Spleen (tissue), 11 donors: Measurements from ENCODE around the gene LY86. TPM values are rescaled to one million over a fixed set of nuclear protein-coding genes. Genes with fewer than 3 reads are reported as not detected.

Source experiments
- DNase-seq: peaks from one replicate; pipeline ENCODE4 v3.0.0-alpha.2; 2020
- H3K27ac ChIP-seq, 8 donors: fragments of 200-600 bp; sonication (generic) in 7 of 8; 1 replicate in 4 of 8; 2 replicates in 4 of 8; pipeline versions ENCODE4 v1.5.0 to v1.8.0; 2016 to 2021; ENCODE audit warnings: inconsistent platforms in 4 of 8, mild to moderate bottlenecking in 4 of 8, moderate library complexity in 1 of 8
- H3K27me3 ChIP-seq, 7 donors: fragments of 200-600 bp; sonication (generic) in 6 of 7; replicated peaks in 1 of 7; 1 replicate in 4 of 7; 2 replicates in 3 of 7; pipeline versions ENCODE4 v1.5.0 to v1.8.0; 2016 to 2021; ENCODE audit warnings: inconsistent platforms in 3 of 7, mild to moderate bottlenecking in 1 of 7
- H3K36me3 ChIP-seq, 6 donors: fragments of 200-600 bp; sonication (generic) in 5 of 6; 1 replicate in 4 of 6; 2 replicates in 2 of 6; pipeline versions ENCODE4 v1.5.0 to v1.8.0; 2016 to 2021; ENCODE audit warnings: inconsistent platforms in 2 of 6
- H3K4me1 ChIP-seq, 6 donors: fragments of 200-600 bp; sonication (generic) in 5 of 6; 1 replicate in 3 of 6; 2 replicates in 3 of 6; pipeline versions ENCODE4 v1.5.0 to v1.8.0; 2016 to 2021; ENCODE audit warnings: inconsistent platforms in 3 of 6
- H3K4me3 ChIP-seq, 8 donors: fragments of 200-600 bp; sonication (generic) in 7 of 8; 1 replicate in 4 of 8; 2 replicates in 4 of 8; pipeline versions ENCODE4 v1.5.0 to v1.8.0; 2016 to 2021; ENCODE audit warnings: inconsistent platforms in 4 of 8, mild to moderate bottlenecking in 4 of 8, moderate library complexity in 2 of 8
- H3K9me3 ChIP-seq, 8 donors: fragments of 200-600 bp; sonication (generic) in 7 of 8; 1 replicate in 4 of 8; 2 replicates in 4 of 8; pipeline versions ENCODE4 v1.5.0 to v1.8.0; 2016 to 2021; ENCODE audit warnings: inconsistent platforms in 4 of 8
- CTCF ChIP-seq, 11 experiments: fragments of 200-600 bp in 7 of 11; fragments of 450-650 bp in 4 of 11; sonication (generic) in 4 of 11; IDR thresholded peaks in 8 of 11; conservative IDR thresholded peaks in 3 of 11; 1 replicate in 7 of 11; 2 replicates in 4 of 11; pipeline versions ENCODE4 v1.4.0 to v1.8.0; 2016 to 2021; ENCODE audit warnings: antibody characterized with exemption in 11 of 11, inconsistent platforms in 4 of 11, mild to moderate bottlenecking in 1 of 11
- POLR2A ChIP-seq, 3 donors: fragments of 450-650 bp; IDR thresholded peaks; one replicate each; pipeline ENCODE4 v1.5.1; 2017; ENCODE audit warnings: antibody characterized with exemption in 3 of 3, mild to moderate bottlenecking in 1 of 3
- POLR2AphosphoS5 ChIP-seq, 3 donors: sonication (generic); formaldehyde crosslinking; IDR thresholded peaks; one replicate each; pipeline ENCODE4 v1.5.1; 2017; ENCODE audit warnings: antibody characterized with exemption in 3 of 3
- WGBS, 5 donors: extraction: QIAGEN DNeasy Blood & Tissue Kit in 3 of 5; methylation state at CpG; one replicate each; pipeline versions ENCODE4 v1.1.5 to v1.1.7; 2013 to 2018; 5-methylcytosine and 5-hydroxymethylcytosine counted together
- intact Hi-C: fragments of 100-400 bp; cut with DNase I; formaldehyde crosslinking; loops from one replicate; pipeline ENCODE4 v1.15.0; 2023; ENCODE audit warnings: low total_unique reads
- polyA plus RNA-seq, 3 donors: library from polyadenylated mRNA; stranded (reverse); fragments of 200-250 nt; gene quantifications; one replicate each; pipeline ENCODE4 v1.2.1, GENCODE V29; 2013
- total RNA-seq, 7 donors: library from RNA; depleted of rRNA in 3 of 7; stranded (reverse); fragments of >200 nt in 3 of 7; fragmentation: NEBNext Ultra II Directional in 4 of 7; extraction: Animal tissue kit (Norgen Biotek cat#: 25700) in 4 of 7; gene quantifications; one replicate each; pipeline versions ENCODE4 v1.1.0 to v1.2.1, GENCODE V29; 2016 to 2021
- donor health status: healthy with polysubstance abuse.
- donor health status: DM: no; HTN: no; CAD: no; lungs with moderate emphysema.
- donor health status: DM: no; HTN: no; CAD: no.
- donor health status: Bipolar disorder and iron deficiency.
- donor health status: healthy.
- donor health status: DM: no; HTN: no; CAD: no.
- donor health status: DM: yes; HTN: yes; CAD: no.

LY86 gene
- total and polyA plus RNA-seq, 10 donors, result 31.7 to 145 (median 70.2) TPM

GRCh38 chr6:6657085-6657819 is 68.7 kb downstream of the LY86 start:
- intact Hi-C loops, result loop anchor here (10.0 kb wide), 1 partner anchor 102 kb away; no protein-coding TSS in a partner anchor
- no peaks in the 10 kb centered on the region for H3K9me3 ChIP-seq
- H3K36me3 ChIP-seq, result peaks cover 0 to 32% (median 0%) of the 10 kb centered on the region in 6 donors
- H3K27me3 ChIP-seq, result no peaks in the 10 kb centered on the region
- DNase-seq, result no peak
- peak overlapping the region in 2 of 8 donors; percentile 22 to 69 for H3K27ac ChIP-seq
- H3K4me3 ChIP-seq, result no peak overlapping the region
- TF ChIP-seq POLR2A (IDR thresholded peaks at IDR 0.05), result no peak
- TF ChIP-seq CTCF (IDR thresholded peaks at IDR 0.05 in 8 of 11, conservative IDR thresholded peaks at IDR 0.05 in 3 of 11), result no peak
- TF ChIP-seq POLR2AphosphoS5 (IDR thresholded peaks at IDR 0.05), result no peak
- WGBS, 5 donors, result 93 to 96% (median 94%) methylated on average over 8 of the region's 8 CpGs
- H3K4me1 ChIP-seq, result peaks cover 12 to 74% (median 51%) of the 10 kb centered on the region in 6 donors

- TF ChIP-seq POLR2AphosphoS5 (IDR thresholded peaks at IDR 0.05), result no peak
- no peak for TF ChIP-seq CTCF (IDR thresholded peaks at IDR 0.05 in 8 of 11, conservative IDR thresholded peaks at IDR 0.05 in 3 of 11)
- TF ChIP-seq POLR2A (IDR thresholded peaks at IDR 0.05), result no peak
- 73 to 90% (median 86%) methylated on average over 1 of the region's 1 CpG for WGBS, 5 donors
Observed at GRCh38 chr6:6657820-6658217, 69.3 kb downstream of the LY86 start.

GRCh38 chr6:6659600-6660327 is 71.2 kb downstream of the LY86 start:
- no peak for TF ChIP-seq POLR2A (IDR thresholded peaks at IDR 0.05)
- TF ChIP-seq CTCF (IDR thresholded peaks at IDR 0.05 in 8 of 11, conservative IDR thresholded peaks at IDR 0.05 in 3 of 11), result no peak
- TF ChIP-seq POLR2AphosphoS5 (IDR thresholded peaks at IDR 0.05), result peak in 1 of 3 donors; percentile 56
- no peak for DNase-seq
- Histone ChIP-seq H3K36me3 (peaks cover 0 to 9% (median 0%) of the 10 kb centered on the region in 6 donors), H3K27me3 (no peaks in the 10 kb centered on the region), H3K9me3 (no peaks in the 10 kb centered on the region), H3K4me1 (peaks cover 8 to 72% (median 47%) of the 10 kb centered on the region in 6 donors), H3K27ac (peak overlapping the region in 6 of 8 donors; percentile 48 to 73 (median 70)), H3K4me3 (no peak overlapping the region)
- 27 to 48% (median 37%) methylated on average over 7 of the region's 7 CpGs for WGBS, 5 donors
- intact Hi-C loops, result loop anchor here (10.0 kb wide), 1 partner anchor 105 kb away; no protein-coding TSS in a partner anchor

More at GRCh38 chr6:6657820-6658217, 69.3 kb downstream of the LY86 start:
- Histone ChIP-seq H3K27ac (peak overlapping the region in 2 of 8 donors; percentile 60 to 71), H3K4me3 (no peak overlapping the region), H3K36me3 (peaks cover 0 to 26% (median 0%) of the 10 kb centered on the region in 6 donors), H3K4me1 (peaks cover 12 to 79% (median 53%) of the 10 kb centered on the region in 6 donors), H3K9me3 (no peaks in the 10 kb centered on the region), H3K27me3 (no peaks in the 10 kb centered on the region)
- intact Hi-C loops, result loop anchor here (10.0 kb wide), 1 partner anchor 103 kb away; no protein-coding TSS in a partner anchor
- no peak for DNase-seq
